GM12864 (cell line): Measurements from ENCODE around the gene ANTXR2.

ENCODE experiments used
- DNase-seq: peaks from one replicate; pipeline ENCODE4 v3.0.0-alpha.2; 2011; ENCODE audit warnings: low read depth
- H3K4me3 ChIP-seq: 2 replicates; pipeline ENCODE4 v1.5.1; 2011; ENCODE audit warnings: mild to moderate bottlenecking, low read depth, low read length, control low read depth
- CTCF ChIP-seq: IDR thresholded peaks from 2 replicates; pipeline ENCODE4 v1.5.1; 2011; ENCODE audit warnings: low read depth, mild to moderate bottlenecking, moderate library complexity, low read length, control low read depth, inconsistent platforms; ENCODE audit errors: missing control alignments

Gene ANTXR2

GRCh38 chr4:80099671-80100070 is 26.6 kb upstream of the ANTXR2 start:
- DNase-seq = no peak
- no peak for TF ChIP-seq CTCF
- no peak overlapping the region for H3K4me3 ChIP-seq

- no peak for TF ChIP-seq CTCF
Observed at GRCh38 chr4:80098635-80099034, 25.6 kb upstream of the ANTXR2 start.

GRCh38 chr4:80097400-80098177 is 24.6 kb upstream of the ANTXR2 start:
- DNase-seq = no peak

More at GRCh38 chr4:80098635-80099034, 25.6 kb upstream of the ANTXR2 start:
- no peak for DNase-seq
- H3K4me3 ChIP-seq = no peak overlapping the region

GRCh38 chr4:80096175-80096850 is 23.3 kb upstream of the ANTXR2 start:
- no peak for TF ChIP-seq CTCF
- DNase-seq = no peak
- no peak overlapping the region for H3K4me3 ChIP-seq

More at GRCh38 chr4:80097400-80098177, 24.6 kb upstream of the ANTXR2 start:
- H3K4me3 ChIP-seq = no peak overlapping the region
- no peak for TF ChIP-seq CTCF

- H3K4me3 ChIP-seq = no peak overlapping the region
- no peak for TF ChIP-seq CTCF
- DNase-seq = no peak
Observed at GRCh38 chr4:80094191-80094590, 21.2 kb upstream of the ANTXR2 start.

GRCh38 chr4:80093563-80093962 is 20.5 kb upstream of the ANTXR2 start:
- TF ChIP-seq CTCF = no peak
- H3K4me3 ChIP-seq = no peak overlapping the region
- DNase-seq = no peak
